GM10266 (cell line): ENCODE results near the gene ANKRD53.

Source experiments
- DNase-seq: peaks from one replicate; pipeline ENCODE4 v3.0.0; 2012; ENCODE audit errors: extremely low spot score
- TF ChIP-seq, protein P1 (sequence below): IDR thresholded peaks from 2 replicates; pipeline ENCODE4 v1.5.1; 2012; ENCODE audit warnings: mild to moderate bottlenecking, low read depth; ENCODE audit not compliant: control insufficient read depth, insufficient read depth; ENCODE audit errors: missing control alignments

ANKRD53 gene

DNA sequence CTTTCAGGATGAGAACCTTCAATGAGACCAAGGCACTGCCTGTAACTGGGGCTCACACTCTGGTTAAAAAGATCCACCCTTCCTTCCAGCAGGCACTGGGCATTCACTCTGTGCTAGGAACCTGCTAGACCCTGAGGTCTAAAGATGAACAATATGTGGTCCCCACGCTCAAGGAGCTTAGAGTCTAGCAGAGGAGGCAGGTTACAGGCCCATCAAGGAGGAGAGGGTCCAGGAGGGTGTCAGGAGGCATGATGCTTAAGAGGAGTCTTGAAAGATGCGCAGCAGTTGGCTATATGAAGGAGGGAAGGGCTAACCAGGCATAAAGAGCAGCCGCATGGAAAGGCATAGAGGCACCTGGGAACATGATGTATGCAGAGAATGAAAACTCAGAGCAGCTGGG lies 4.5 kb downstream of the ANKRD53 start:
- DNase-seq: no peak
- TF ChIP-seq, protein P1, sequence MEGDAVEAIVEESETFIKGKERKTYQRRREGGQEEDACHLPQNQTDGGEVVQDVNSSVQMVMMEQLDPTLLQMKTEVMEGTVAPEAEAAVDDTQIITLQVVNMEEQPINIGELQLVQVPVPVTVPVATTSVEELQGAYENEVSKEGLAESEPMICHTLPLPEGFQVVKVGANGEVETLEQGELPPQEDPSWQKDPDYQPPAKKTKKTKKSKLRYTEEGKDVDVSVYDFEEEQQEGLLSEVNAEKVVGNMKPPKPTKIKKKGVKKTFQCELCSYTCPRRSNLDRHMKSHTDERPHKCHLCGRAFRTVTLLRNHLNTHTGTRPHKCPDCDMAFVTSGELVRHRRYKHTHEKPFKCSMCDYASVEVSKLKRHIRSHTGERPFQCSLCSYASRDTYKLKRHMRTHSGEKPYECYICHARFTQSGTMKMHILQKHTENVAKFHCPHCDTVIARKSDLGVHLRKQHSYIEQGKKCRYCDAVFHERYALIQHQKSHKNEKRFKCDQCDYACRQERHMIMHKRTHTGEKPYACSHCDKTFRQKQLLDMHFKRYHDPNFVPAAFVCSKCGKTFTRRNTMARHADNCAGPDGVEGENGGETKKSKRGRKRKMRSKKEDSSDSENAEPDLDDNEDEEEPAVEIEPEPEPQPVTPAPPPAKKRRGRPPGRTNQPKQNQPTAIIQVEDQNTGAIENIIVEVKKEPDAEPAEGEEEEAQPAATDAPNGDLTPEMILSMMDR: no peak

DNA sequence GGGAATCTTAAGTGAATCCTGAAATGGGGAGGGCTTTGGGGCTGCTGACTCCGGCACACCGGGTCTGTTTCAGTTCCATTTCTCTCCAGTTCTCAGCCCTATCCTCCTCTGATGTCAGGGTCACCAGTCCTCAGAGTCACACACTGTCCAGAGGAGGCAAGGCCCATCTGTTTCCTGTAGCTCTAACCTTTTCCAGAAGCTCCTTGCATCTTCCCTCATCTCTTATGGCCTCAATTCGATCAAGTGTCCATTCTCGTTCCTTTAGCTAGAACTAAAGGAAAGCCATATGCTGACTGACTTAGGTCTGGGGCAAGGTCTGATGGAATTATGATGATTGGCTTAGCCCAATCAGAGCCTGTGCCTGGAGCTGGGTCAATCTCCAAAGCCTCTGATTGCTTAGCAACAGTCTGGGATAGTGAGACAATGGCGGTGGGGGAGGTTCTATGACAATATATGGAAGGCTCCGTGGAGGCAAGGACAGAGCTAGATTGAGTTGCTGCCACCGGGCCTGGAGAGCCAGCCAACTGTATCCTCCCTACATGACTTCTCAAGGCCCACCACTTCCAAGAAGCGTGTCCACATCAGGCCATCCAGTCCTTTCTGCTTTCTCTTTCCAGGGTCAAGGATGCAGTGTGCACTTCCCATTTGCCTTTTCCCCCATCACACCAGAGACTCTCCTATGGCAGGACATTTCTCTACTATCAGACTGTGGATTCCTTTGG lies 5.2 kb downstream of the ANKRD53 start:
- TF ChIP-seq, protein P1: no peak
- DNase-seq: no peak

DNA sequence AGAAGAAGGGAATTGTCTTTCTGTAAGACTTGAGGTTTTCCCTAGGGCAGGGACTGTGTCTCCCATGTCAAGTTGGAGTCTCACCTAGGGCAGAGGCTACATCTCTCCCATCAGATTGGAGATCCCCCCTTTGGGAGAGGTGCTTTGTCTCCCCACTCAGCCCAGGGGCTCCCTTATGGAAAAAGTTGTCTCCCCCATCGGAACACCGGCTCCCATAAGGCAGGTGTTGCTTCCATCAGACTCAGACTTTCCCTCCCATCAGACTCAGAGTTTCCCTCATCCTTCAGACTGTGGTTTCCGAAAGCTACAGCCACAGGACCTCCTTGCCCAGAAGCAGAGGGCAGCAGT lies 5.8 kb downstream of the ANKRD53 start:
- DNase-seq: no peak
- TF ChIP-seq, protein P1: no peak

DNA sequence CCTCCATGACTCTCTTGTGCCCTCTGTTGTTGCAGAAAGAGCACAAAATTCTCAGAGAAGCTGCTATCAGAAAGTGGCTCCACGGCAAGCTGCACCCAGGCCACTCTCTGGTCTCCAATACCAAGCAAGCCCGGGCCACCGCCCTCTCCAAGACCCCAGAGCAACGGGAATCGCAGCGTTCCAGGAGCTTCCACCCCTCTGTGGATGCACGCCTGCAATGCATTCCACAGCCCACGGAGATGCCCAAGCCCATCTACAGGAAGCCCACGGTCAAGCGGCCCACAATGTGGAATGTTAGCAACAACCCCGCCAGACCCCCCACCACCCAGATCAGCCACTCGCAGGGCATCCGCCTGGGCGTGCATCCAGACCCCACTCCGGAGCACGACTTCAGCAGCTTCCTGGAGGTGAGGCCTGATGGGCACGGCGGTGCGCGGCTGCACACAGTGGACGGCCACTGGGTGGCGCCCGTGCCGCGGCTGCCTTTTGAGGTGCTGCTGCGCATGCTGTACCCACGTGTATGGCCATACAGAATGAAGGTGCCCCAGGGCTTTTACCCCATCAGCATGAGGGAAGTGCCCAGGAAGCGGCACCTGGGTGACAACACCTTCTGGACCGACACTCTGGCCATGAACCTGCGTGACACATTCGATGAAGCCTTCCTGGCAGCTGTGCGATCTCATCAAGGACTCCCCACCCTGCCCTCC lies 6.3 kb downstream of the ANKRD53 start:
- TF ChIP-seq, protein P1: peak; percentile 97
- peak; percentile 89 for DNase-seq

DNA sequence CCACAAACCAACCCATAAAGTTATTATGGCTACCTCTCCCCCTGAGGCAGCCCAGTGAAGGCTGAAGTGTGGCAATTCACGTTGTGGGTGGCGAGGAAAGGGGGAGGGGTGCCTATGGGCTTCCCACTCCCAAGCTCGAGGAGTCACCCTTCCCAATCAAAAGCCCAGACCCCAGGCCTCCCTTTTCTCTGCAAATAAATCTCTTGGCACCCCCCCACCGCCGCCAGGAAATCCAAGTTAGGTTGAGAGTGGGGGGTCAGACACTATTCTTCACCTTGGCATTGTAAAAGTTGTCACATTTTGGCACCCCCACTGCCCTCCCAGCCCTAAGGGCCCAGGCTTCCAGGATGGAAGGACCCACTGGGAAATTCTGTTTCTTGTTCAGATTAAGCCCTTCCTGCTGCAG lies 6.9 kb downstream of the ANKRD53 start:
- DNase-seq: no peak
- TF ChIP-seq, protein P1: no peak

DNA sequence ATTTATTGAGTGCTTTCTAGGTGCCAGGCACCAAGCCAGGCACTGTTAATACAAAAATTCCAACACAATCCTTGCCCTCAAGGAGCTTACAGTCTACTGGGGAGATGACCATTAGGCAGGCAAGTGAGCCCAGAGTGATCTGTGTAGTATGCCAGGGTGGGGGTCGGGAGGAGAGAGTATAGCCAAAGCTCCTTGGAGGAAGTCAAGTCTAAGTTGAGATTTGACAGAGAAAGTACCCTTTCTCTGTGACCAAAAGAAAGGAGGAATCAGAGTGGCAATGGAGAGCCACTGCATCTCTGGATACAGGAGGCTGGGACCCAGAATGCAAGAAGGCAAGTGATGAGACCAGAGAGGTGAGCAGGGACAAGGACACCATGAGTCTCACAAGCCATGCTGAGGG lies 7.5 kb downstream of the ANKRD53 start:
- no peak for DNase-seq
- TF ChIP-seq, protein P1: no peak

DNA sequence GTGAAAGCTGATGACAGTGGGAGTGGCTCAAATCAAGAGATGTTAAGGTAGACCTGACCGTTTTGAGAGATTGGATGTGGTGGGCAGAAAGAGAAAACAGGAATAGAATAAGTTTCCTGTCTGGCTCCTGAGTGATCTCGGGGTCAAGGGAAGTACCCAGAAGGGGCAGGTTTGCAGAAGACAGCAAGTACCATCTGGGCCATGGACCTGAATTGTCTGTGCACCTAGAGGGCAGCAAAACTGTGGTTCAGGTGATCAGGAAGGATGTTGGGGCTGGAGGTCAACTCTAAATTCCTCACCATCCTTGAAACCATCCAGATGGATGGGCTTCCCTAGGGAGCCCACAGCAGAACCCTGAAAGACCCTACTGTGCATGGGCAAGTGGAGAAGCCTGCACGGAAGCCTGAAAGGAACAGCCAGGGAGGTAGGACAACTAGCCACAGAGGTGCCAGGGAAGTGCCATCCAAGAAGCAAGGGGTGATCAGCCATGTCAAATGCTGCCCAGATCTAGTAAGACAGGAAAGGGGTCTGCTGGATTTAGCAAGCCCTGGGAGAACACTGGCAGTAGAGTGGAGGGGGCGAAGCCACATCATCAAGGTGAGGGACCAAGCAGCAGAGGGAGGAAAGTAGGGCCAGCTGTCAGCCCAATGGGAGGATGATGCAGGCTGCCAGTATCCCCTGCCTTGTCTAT lies 8.2 kb downstream of the ANKRD53 start:
- no peak for DNase-seq
- TF ChIP-seq, protein P1: no peak
